GM18520 (cell line): ENCODE measurements around the gene GHSR.
A peak's percentile ranks its signal among the peaks of the same experiment; 100 is the strongest.

ENCODE experiments used
- ATAC-seq: cut with Tn5 transposase; IDR thresholded peaks from one replicate; pipeline ENCODE4 v1.9.1; 2021; ENCODE audit not compliant: unreplicated experiment

GHSR gene, protein sequence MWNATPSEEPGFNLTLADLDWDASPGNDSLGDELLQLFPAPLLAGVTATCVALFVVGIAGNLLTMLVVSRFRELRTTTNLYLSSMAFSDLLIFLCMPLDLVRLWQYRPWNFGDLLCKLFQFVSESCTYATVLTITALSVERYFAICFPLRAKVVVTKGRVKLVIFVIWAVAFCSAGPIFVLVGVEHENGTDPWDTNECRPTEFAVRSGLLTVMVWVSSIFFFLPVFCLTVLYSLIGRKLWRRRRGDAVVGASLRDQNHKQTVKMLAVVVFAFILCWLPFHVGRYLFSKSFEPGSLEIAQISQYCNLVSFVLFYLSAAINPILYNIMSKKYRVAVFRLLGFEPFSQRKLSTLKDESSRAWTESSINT

GRCh38 chr3:172447611-172448579 lies at the start of gene GHSR:
Gene GHSR, minus strand, starts transcription at chr3:172448456. Its CDS starts 43 bp downstream, at chr3:172448413.
- no peak for ATAC-seq

GRCh38 chr3:172490198-172490669 lies 42.0 kb upstream of the GHSR start:
- ATAC-seq, result peak; percentile 58

DNA sequence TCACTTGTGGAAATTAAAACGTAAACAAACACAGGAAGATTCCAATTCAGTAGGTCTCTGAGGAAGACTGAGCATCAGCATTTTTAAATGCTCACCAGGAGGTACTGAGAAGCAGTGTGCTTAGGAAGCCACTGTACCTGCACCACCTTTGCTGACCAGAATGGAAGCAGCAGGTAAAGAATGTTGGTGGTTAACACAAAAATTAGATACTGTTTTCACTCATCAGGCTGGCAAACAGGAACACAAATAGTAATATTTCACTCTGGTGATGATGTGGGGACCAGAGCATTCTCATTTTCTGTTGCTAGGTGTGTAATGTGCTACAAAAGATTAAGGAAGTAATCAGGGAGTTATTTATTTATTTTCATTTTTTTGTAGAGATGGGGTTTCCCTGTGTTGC lies 29.9 kb upstream of the GHSR start:
- peak; percentile 57 for ATAC-seq

- ATAC-seq, result no peak
Observed at GRCh38 chr3:172476347-172476746, 28.1 kb upstream of the GHSR start.

DNA sequence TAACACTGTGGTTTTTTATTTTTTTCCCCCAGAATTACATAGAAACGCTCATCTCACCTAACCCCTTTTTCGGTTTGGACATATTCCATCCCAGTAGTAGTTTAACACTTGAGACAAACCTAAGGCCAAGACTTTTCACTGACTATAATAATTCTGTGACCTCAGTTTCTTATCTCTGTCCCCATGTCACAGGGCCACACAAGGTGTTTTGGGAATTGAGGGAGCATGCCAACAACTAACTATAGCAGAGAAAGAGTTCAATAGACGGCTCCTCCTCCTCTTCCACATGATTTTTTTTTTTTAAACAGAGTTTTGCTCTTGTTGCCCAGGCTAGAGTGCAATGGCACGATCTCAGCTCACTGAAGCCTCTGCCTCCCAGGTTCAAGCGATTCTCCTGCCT lies 27.4 kb upstream of the GHSR start:
- ATAC-seq, result no peak

- ATAC-seq, result no peak
Observed at GRCh38 chr3:172471903-172472302, 23.6 kb upstream of the GHSR start.

DNA sequence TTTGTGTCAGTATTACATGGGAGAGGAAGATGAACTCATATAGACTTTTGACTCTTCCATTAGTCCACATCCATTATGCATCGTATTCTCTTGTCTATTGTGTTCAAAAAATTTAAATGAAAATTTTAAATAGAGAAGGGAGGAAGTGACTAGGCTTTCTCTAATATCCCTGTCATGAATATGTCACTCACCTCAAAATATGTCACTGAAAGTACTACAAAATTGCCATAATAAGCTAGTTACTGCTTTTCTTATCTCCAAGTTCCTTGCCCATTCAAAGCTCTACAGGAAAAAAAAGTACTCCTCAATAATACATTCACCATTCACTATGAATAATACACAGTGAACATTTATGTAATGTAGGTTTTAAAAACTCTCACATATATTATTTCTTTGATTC lies 22.3 kb upstream of the GHSR start:
- no peak for ATAC-seq

DNA sequence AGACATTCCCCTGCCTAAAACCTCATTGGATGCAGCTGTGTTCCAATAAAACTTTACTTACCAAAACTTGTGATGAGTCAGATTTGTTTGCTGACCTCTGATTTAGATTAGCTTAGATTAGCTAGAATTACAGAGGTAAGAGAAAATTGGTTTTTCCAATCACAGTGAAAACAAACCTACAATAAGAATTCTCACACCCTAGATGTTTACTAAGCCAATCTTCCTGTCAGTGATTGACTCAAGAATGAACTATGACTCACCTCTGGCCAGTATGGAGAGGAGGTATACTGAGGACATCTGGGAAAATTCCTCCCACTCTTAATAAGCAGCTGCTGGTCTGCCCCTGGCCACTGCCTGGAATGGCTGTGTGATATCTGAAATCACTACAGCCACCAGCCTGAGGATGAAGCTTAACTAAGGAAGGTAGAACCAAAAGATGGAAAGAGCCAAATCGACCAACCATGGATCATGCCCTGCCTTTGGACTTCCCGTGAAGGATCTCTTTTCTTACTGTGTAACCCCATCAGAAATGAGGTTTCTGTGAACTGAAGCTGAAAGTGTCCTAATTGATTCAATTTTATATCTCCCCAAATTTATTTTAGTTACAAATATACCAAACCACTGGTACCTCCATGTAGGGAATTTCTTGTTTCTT lies 19.0 kb upstream of the GHSR start:
- no peak for ATAC-seq

- no peak for ATAC-seq
Observed at GRCh38 chr3:172466553-172467130, 18.4 kb upstream of the GHSR start.

- ATAC-seq, result no peak
Observed at GRCh38 chr3:172465281-172465680, 17.0 kb upstream of the GHSR start.

DNA sequence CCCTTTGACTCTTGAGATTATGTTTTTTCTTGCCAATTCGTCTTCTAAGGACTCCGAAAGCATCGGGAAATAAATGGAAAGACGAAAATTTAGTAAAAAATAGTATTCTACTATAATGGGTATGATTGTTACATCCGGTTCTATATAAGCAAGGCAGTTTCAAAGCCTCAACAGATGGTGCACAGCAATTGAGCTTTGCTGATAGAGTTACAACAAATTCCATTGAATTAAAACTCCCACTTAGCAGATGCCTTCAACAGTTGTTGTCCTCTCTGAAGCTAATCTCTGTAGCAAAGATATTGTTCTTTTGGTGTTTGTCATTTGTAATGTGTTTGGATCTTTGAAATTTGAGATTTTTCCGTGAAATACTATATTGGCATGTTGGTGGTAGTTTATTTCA lies 16.1 kb upstream of the GHSR start:
- no peak for ATAC-seq

DNA sequence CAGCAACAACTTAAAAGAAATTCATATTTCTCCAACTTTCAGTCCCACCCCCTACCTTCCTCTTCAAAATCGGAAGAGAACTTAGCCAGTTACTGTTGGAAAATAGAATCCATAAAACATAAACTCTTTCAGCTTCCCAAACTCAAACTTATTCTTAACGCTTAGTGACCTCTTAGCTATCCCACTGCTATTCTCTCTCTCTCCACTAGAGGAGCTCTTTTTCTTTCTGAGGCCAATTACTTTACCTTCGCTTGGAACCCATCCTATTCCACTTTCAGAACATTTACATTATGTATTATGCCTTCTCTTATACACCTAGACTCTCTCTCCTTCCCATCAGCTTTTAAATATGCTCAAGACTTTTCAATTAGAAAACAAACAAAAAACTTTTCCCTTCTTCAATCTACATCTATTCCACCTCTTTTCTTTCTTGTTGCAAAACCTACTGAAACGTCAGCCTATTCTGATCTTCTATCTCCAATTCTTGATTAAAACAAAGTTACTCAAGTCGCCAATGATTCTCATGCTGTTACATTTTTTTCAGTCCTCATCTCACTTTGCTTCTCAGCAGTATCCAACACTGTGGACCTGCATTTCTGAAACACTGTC lies 13.4 kb upstream of the GHSR start:
- ATAC-seq, result no peak

DNA sequence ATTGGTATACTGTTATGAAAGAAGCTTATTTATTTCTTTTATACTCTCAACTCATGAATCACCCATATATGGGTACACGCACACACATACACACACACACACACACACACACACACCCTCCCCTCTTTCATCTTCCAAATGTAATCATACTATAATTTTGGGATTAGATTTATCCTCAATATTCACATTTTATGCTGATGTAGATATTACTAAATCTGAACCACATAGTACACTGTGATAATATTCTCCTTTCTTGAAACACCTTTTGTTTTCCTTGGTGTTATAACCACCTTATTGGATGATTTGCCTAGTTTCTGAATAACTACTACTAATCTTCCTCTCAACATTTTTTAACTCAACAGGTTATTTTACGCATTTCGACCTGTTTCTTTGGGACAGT lies 8.1 kb upstream of the GHSR start:
- ATAC-seq, result no peak

- no peak for ATAC-seq
Observed at GRCh38 chr3:172454180-172454579, 5.9 kb upstream of the GHSR start.

GRCh38 chr3:172449466-172450149 lies 1.4 kb upstream of the GHSR start:
- ATAC-seq, result no peak

- ATAC-seq, result no peak
Observed at GRCh38 chr3:172448661-172449465, 607 bp upstream of the GHSR start.

GRCh38 chr3:172446198-172446597 lies 2.1 kb downstream of the GHSR start:
- ATAC-seq, result no peak

- no peak for ATAC-seq
Observed at GRCh38 chr3:172444821-172445220, 3.4 kb downstream of the GHSR start.

DNA sequence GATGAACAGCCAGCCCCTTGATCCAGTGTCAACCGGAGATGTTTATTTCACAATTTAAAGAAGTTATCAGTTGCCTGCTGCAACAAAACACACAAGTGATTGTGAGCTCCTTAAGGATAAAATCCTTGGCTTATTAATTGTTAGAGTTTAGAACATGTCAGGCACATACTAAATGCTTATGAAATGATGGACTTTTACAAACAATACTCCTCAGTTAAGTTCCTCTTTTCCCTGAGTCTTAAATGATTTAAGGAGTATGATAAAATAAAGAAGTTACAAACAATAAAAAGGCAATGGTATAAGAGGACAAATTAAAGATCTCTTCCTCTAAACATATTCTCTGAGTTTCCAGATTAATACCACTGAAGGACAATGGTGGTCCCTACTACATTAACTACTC lies 5.7 kb downstream of the GHSR start:
- ATAC-seq, result no peak
